HUES48 (cell line): Measurements from ENCODE around the gene ADAMTS17.

Experiments used
- H3K27ac ChIP-seq: one replicate; pipeline ENCODE4 v1.7.0; 2013; ENCODE audit warnings: low read depth, low read length, inconsistent platforms
- H3K27me3 ChIP-seq: 2 replicates; pipeline ENCODE4 v1.6.1; 2013; ENCODE audit warnings: mild to moderate bottlenecking, low read length; ENCODE audit not compliant: control insufficient read depth, insufficient read depth
- H3K36me3 ChIP-seq: 2 replicates; pipeline ENCODE4 v1.6.1; 2013; ENCODE audit warnings: low read length; ENCODE audit not compliant: control insufficient read depth, insufficient read depth
- H3K4me1 ChIP-seq: 2 replicates; pipeline ENCODE4 v1.6.1; 2013; ENCODE audit warnings: mild to moderate bottlenecking, low read length; ENCODE audit not compliant: control insufficient read depth, insufficient read depth
- H3K4me3 ChIP-seq: 2 replicates; pipeline ENCODE4 v1.5.1; 2013; ENCODE audit warnings: mild to moderate bottlenecking, low read depth, low read length
- H3K9ac ChIP-seq: 2 replicates; pipeline ENCODE4 v1.6.1; 2013; ENCODE audit warnings: mild to moderate bottlenecking, low read depth, low read length, moderate library complexity
- H3K9me3 ChIP-seq: 2 replicates; pipeline ENCODE4 v1.6.1; 2013; ENCODE audit warnings: low read length; ENCODE audit not compliant: control insufficient read depth, insufficient read depth

The ADAMTS17 gene

DNA sequence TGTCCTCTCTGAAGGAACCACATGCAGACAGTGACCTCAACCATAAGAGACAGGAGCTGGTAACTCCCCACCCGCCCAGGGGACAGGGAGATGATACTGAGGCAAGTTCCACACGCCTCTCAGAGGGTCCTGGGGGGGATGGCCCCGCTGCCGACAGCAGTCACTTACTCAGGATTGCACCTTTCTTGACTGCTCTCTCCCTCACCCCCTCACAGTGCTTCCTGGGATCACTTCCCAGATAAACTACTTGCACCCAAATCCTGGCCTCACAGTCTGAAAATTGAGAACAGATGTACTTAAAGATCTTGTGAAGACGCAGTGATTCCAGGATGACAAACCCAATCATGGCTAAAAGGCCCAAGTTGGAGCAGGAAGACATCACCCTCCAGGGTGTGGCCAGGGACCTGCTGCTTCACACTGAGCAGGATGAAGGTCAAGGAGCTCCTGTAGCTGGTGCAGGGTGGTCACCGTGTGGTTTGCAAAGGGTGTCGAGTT lies 207.6 kb downstream of the ADAMTS17 start:
- no peaks in the 10 kb centered on the region for H3K27me3 ChIP-seq

DNA sequence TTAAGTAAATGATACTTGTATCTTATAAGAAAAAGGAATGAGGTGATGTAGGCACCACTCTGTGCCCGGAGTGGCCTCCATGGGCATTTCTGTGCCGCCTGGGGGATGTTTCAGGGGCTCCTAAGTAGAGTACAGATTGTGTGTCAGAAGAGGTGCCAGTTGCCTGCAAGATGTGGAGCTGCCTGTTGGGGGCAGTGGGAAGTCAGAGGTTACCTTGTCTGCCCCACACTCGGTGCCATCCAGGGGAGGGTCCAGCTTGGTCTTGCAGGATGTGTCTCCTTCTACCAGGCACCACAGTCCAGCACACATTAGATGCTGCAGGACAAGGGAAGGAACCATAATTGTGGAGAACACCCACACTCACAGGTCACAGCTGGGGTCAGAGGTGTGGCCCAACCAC lies 208.8 kb downstream of the ADAMTS17 start:
- Histone ChIP-seq H3K9ac (no peak overlapping the region), H3K4me3 (no peak overlapping the region), H3K36me3 (no peaks in the 10 kb centered on the region), H3K4me1 (no peaks in the 10 kb centered on the region), H3K27ac (no peak overlapping the region), H3K9me3 (no peaks in the 10 kb centered on the region), H3K27me3 (no peaks in the 10 kb centered on the region)

More for the DNA sequence above, 207.6 kb downstream of the ADAMTS17 start:
- Histone ChIP-seq H3K4me1 (no peaks in the 10 kb centered on the region), H3K9me3 (no peaks in the 10 kb centered on the region), H3K27ac (no peak overlapping the region), H3K36me3 (no peaks in the 10 kb centered on the region), H3K9ac (no peak overlapping the region), H3K4me3 (no peak overlapping the region)

DNA sequence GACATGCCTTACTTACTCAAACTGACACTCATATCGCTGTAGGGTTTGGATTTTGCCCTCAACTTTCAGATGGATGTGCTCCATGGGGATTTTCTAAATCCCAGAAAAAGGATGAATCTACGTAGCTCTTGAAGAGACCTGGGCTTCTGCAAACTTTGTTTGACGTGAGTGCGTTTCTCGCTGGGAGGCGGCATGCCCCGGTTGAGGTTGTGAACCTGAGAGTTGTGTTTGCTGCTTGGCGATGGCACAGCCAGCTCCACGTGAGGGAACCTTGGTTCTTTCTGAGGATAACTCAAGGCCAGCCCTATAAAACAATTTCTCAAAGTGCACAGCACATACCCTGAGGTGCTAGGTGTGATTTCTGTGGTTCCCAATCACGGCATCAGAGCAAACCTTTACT lies 209.5 kb downstream of the ADAMTS17 start:
- Histone ChIP-seq H3K27ac (no peak overlapping the region), H3K9me3 (no peaks in the 10 kb centered on the region), H3K4me1 (no peaks in the 10 kb centered on the region), H3K4me3 (no peak overlapping the region), H3K36me3 (no peaks in the 10 kb centered on the region), H3K9ac (no peak overlapping the region), H3K27me3 (no peaks in the 10 kb centered on the region)

DNA sequence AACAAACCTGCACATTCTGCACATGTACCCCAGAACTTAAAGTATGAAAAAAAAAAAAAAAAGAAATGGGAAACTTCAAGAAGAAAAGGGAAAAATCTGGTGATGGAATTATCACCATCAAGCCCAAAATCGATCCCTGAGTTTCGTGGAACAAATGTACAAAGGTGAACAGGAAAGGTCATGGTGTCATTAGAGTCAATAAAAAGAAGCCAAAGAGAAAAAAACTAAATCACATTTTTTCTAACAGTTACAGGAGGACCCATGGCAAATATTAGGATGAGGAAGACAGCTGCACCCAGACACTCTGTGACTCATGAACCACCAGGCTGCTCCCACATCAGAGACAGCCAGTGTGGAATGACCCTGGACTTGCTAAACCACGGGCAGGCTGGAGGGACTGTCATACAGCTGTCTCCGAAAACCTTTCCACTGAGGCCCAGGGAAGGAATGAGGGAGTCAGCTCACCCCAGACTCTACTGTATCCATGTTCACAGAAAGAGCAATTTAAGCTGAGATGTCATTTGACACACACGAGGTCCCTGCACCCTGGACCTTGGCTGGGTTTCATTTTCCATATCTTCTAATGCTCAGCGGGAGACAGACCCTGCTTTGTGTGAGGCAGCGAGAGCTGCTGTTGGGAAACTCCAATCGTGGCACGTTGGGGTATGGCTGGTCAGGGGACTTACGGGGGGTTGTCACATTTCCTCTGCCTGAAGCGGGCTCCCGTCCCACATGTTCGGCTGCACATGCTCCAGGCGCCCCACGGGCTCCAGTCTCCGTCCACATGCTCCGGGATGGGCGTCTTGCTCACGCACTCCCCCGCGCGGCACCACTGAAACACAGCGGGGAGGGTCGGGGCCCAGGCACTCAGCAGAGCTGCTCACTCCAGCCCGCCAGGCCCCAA lies 210.2 kb downstream of the ADAMTS17 start:
- Histone ChIP-seq H3K9me3 (no peaks in the 10 kb centered on the region), H3K27me3 (no peaks in the 10 kb centered on the region), H3K4me1 (no peaks in the 10 kb centered on the region), H3K36me3 (no peaks in the 10 kb centered on the region), H3K27ac (no peak overlapping the region), H3K4me3 (no peak overlapping the region), H3K9ac (no peak overlapping the region)

DNA sequence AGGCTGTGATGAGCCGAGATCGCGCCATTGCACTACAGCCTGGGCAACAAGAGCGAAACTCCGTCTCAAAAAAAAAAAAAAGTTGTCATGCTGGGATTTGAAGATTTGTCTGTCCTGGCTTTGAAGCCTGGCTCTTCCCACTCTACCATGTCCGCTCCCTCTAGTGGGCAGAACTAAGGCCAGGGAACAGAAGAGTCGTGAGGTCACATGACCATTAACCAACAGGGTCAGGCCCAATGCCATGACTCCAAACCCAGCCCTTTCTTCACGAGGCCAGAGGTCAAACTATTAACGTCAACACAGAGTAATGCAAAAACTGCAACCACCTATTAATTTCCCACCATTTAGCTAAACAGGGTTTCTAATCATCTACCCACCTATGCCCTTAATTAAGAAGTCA lies 212.1 kb downstream of the ADAMTS17 start:
- H3K36me3 ChIP-seq, result no peaks in the 10 kb centered on the region
- H3K27ac ChIP-seq, result no peak overlapping the region
- no peaks in the 10 kb centered on the region for H3K27me3 ChIP-seq
- no peaks in the 10 kb centered on the region for H3K4me1 ChIP-seq
- H3K9me3 ChIP-seq, result no peaks in the 10 kb centered on the region
- no peak overlapping the region for H3K9ac ChIP-seq
- no peak overlapping the region for H3K4me3 ChIP-seq

DNA sequence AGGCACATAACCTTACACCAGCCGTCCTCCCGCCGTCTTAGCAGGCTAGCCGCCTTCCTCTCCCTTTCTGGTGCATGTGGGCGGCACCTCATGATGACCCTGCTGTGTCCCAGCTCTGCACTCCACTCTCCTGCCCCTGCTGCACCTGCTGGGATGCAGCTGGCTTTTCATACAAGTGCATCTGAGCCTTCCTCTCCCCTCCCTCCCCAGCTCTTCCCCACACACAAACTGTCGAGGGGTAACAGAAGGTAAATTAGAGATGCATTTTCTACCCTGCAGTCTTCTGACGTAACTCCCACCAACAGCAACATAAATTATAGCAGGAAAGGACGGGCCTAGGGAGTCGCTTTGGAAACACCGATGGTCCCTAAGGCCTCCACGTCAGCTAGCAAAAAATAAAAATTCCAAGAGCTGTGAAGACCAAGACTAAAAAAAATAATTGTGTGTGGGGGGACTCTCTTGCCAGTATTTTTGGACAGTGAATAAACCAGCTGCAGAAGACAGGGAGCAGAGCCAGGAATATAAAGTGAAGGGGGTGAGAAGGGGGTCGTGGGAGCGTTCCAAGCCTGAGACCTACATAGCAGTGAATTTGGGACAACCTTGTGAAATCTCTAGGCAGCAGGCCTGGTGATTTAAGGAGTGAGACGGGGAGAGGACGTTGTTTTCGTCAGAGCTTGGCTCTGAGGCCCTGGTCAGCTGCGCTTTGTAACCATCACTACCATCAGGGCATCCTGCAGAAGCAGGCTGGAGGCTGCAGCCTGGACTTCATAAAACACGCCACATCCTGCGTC lies 216.2 kb downstream of the ADAMTS17 start:
- H3K4me3 ChIP-seq, result no peak overlapping the region
- peaks cover 11% of the 10 kb centered on the region; the same call in 1 of the 2 replicates for H3K9me3 ChIP-seq
- no peaks in the 10 kb centered on the region for H3K4me1 ChIP-seq
- no peak overlapping the region for H3K9ac ChIP-seq
- no peaks in the 10 kb centered on the region for H3K27me3 ChIP-seq
- H3K36me3 ChIP-seq, result no peaks in the 10 kb centered on the region
- H3K27ac ChIP-seq, result no peak overlapping the region

DNA sequence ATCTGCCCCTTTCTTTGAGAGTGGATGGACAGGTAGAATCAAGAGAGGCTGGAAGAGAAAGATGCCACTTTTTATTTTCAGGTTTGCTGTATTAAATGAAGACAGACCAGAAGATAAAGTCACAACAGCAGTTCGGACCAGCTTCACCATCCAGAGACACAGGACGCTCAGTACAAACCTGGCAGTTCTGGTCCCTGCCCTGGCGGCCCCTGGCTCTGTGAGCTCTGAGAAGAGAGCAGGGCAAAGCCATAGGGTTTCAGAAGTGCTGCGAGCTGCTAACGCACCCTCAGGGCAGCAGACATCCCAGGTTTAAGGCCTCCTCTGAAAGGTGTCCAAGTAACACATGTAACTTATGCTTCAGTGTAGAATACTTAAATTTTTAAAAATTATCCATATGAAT lies 216.8 kb downstream of the ADAMTS17 start:
- no peaks in the 10 kb centered on the region for H3K27me3 ChIP-seq
- H3K4me3 ChIP-seq, result no peak overlapping the region
- no peaks in the 10 kb centered on the region for H3K36me3 ChIP-seq
- no peak overlapping the region for H3K9ac ChIP-seq
- no peak overlapping the region for H3K27ac ChIP-seq
- H3K4me1 ChIP-seq, result no peaks in the 10 kb centered on the region
- H3K9me3 ChIP-seq, result peaks cover 11% of the 10 kb centered on the region; the same call in 1 of the 2 replicates

DNA sequence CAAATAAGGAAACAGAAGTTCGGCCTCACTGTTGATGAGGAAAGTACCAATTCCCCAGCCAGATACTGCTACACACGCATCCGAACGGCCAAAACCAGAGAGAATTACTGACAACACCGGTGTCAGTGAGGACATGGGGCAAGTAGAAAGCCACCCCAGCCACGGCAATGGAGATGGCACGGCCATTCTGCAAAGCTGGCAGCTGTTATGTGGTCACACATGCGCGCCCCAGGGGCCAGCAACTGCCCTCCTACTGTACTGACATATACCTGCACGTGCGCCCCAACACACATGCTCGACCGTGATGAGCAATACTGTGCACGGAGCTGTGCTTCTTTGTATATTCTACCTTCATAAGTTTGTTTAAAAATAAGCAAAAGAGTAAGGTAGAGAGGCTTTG lies 217.4 kb downstream of the ADAMTS17 start:
- no peaks in the 10 kb centered on the region for H3K27me3 ChIP-seq
- no peak overlapping the region for H3K4me3 ChIP-seq
- H3K36me3 ChIP-seq, result no peaks in the 10 kb centered on the region
- H3K9me3 ChIP-seq, result peaks cover 11% of the 10 kb centered on the region; the same call in 1 of the 2 replicates
- no peaks in the 10 kb centered on the region for H3K4me1 ChIP-seq
- H3K27ac ChIP-seq, result no peak overlapping the region
- H3K9ac ChIP-seq, result no peak overlapping the region

DNA sequence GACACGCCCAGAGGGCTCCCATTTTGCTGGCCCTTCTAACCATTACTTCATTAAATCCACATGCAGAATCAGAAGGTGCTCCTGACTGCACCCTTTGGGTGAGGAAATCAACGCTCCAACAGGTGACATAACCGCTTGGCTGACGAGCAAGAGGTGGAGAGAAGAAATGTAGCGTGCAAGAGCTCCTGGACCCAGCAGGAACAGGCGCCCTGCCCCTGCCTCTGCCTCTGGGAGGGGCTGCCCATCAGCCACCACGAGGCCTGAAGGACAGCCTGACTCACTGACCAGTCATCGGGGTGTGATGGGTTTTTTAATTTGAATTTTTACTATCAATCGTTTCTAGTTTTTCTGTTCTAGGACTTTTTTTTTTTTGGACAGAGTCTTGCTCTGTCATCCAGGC lies 218.2 kb downstream of the ADAMTS17 start:
- Histone ChIP-seq H3K9me3 (peaks cover 11% of the 10 kb centered on the region; the same call in 1 of the 2 replicates), H3K9ac (no peak overlapping the region)

DNA sequence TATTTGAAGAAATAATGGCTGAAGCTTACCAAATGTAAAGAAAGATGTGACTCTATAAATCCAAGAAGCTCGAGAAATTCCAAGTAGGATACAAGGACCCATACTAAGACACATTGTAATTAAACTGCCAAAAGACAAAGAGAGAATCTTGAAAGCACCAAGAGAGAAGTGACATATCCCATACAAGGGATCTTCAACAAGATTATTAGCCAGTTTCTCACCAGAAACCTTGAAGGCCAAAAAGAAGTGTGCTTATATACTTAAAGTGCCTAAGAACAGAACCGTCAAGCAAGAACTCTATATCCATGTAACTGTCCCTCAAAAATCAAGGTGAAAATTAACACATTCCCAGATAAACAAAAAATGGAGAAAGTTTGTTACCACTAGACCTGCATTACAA lies 220.5 kb downstream of the ADAMTS17 start:
- Histone ChIP-seq H3K9ac (no peak overlapping the region), H3K4me3 (no peak overlapping the region), H3K27me3 (no peaks in the 10 kb centered on the region), H3K27ac (no peak overlapping the region), H3K36me3 (no peaks in the 10 kb centered on the region), H3K9me3 (peaks cover 11% of the 10 kb centered on the region; the same call in 1 of the 2 replicates), H3K4me1 (no peaks in the 10 kb centered on the region)

More for the DNA sequence above, 218.2 kb downstream of the ADAMTS17 start:
- Histone ChIP-seq H3K27me3 (no peaks in the 10 kb centered on the region), H3K36me3 (no peaks in the 10 kb centered on the region), H3K4me1 (no peaks in the 10 kb centered on the region), H3K27ac (no peak overlapping the region), H3K4me3 (no peak overlapping the region)

DNA sequence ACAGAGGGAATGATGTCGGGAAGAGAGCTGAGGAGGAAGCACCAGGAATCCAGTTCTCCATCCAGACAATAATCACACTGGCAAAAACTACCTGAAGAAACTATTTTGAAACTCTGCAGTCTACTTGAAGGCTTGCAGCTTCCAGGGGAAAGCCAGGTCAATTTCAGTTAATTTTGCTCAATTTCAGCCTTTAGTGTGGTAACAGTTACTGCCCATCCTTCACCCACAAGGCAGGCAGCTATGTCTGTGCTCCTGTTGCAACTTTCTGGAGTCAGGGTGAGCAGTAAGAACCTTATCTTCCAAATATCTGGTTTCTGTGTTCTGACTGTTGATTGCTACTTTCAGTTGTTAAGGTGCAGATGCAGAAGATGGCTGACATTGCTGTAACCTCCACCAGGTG lies 221.7 kb downstream of the ADAMTS17 start:
- no peak overlapping the region for H3K9ac ChIP-seq
- H3K27me3 ChIP-seq, result no peaks in the 10 kb centered on the region
- H3K27ac ChIP-seq, result no peak overlapping the region
- H3K36me3 ChIP-seq, result no peaks in the 10 kb centered on the region
- peaks cover 11% of the 10 kb centered on the region; the same call in 1 of the 2 replicates for H3K9me3 ChIP-seq
- H3K4me1 ChIP-seq, result no peaks in the 10 kb centered on the region
- no peak overlapping the region for H3K4me3 ChIP-seq
